ENCODE results near the gene RAP1B. TPM values are rescaled to one million over a fixed set of nuclear protein-coding genes. Genes with fewer than 3 reads are reported as not detected.

RAP1B gene
- total and polyA plus RNA-seq, 3 donors from 2014 or later: 133 to 200 (median 190) TPM

- Histone ChIP-seq H3K9me3 (no peaks in the 10 kb centered on the region), H3K27me3 (no peaks in the 10 kb centered on the region), H3K36me3 (ENCODE audit: low read depth, missing control alignments) (no peaks in the 10 kb centered on the region), H3K4me1 (peaks cover 10% of the 10 kb centered on the region), H3K27ac (no peak overlapping the region), H3K4me3 (no peak overlapping the region)
- no peak for DNase-seq
- intact Hi-C loops (cut with DNase I; ENCODE audit: low total_unique reads): no loop called here
- TF ChIP-seq POLR2A (IDR thresholded peaks at IDR 0.05) (no peak), CTCF (IDR thresholded peaks at IDR 0.05) (no peak)
These were observed 18.0 kb downstream of the RAP1B start for GRCh38 chr12:68628698-68629097.

DNA sequence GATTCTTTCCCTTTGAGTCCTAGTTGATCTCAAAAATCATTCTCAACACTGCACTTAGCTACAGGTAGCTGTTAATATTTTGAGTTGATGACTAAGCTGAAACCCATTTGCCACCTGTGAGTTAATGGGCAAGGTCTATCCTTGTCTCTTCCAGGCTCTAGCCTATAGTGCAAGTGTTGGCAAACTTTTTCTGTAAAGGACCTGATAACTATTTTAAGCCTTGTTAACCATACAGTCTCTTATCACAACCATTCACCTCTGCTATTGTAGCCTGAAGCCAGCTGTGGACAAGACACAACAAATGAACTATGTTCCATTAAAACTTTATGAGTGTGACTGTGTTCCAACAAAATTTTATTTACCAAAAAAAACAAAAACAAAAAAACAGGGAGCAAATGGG is 19.4 kb downstream of the RAP1B start:
- no peak for DNase-seq
- TF ChIP-seq POLR2A (IDR thresholded peaks at IDR 0.05): no peak
- no peak for TF ChIP-seq CTCF (IDR thresholded peaks at IDR 0.05)
- no peak overlapping the region for H3K4me3 ChIP-seq
- H3K27me3 ChIP-seq: no peaks in the 10 kb centered on the region
- peaks cover 9% of the 10 kb centered on the region for H3K4me1 ChIP-seq
- H3K27ac ChIP-seq: no peak overlapping the region
- no peaks in the 10 kb centered on the region for H3K36me3 ChIP-seq (ENCODE audit: low read depth, missing control alignments)
- H3K9me3 ChIP-seq: no peaks in the 10 kb centered on the region
- intact Hi-C loops (cut with DNase I; ENCODE audit: low total_unique reads): no loop called here

DNA sequence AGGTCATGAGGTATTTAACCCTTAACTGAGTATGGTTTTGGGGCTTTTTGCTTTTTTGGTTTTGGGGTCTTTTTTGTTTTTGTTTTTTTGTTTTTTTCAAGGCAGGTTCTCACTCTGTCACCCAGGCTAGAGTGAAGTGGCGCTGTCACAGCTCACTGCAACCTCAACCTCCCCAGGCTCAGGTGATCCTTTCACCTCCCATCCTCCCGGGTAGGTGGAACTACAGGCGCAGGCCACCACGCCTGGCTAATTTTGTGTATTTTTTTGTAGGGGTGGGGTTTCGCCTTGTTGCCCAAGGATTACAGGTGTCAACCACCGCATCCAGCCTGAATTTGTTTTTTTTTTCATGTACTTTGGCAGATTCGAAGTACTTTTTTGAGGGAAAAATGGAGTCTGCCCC is 19.9 kb downstream of the RAP1B start:
- Histone ChIP-seq H3K27me3 (no peaks in the 10 kb centered on the region), H3K36me3 (ENCODE audit: low read depth, missing control alignments) (no peaks in the 10 kb centered on the region), H3K4me3 (no peak overlapping the region), H3K9me3 (no peaks in the 10 kb centered on the region), H3K27ac (no peak overlapping the region), H3K4me1 (peaks cover 10% of the 10 kb centered on the region)
- no peak for DNase-seq
- 96 to 97% methylated on average over 7 of the region's 7 CpGs for WGBS, 2 donors
- no peak for TF ChIP-seq POLR2A (IDR thresholded peaks at IDR 0.05)
- no peak for TF ChIP-seq CTCF (IDR thresholded peaks at IDR 0.05)
- intact Hi-C loops (cut with DNase I; ENCODE audit: low total_unique reads): no loop called here

- H3K4me1 ChIP-seq: peaks cover 10% of the 10 kb centered on the region
- intact Hi-C loops (cut with DNase I; ENCODE audit: low total_unique reads): no loop called here
- 64 to 69% methylated on average over 3 of the region's 3 CpGs for WGBS, 2 donors
- no peak overlapping the region for H3K27ac ChIP-seq
- TF ChIP-seq POLR2A (IDR thresholded peaks at IDR 0.05): no peak
- TF ChIP-seq CTCF (IDR thresholded peaks at IDR 0.05): no peak
- H3K9me3 ChIP-seq: no peaks in the 10 kb centered on the region
- DNase-seq: no peak
- H3K4me3 ChIP-seq: no peak overlapping the region
- no peaks in the 10 kb centered on the region for H3K36me3 ChIP-seq (ENCODE audit: low read depth, missing control alignments)
- H3K27me3 ChIP-seq: no peaks in the 10 kb centered on the region
These were observed 20.5 kb downstream of the RAP1B start for GRCh38 chr12:68631227-68631626.

GRCh38 chr12:68632486-68632885 is 21.8 kb downstream of the RAP1B start:
- no peaks in the 10 kb centered on the region for H3K9me3 ChIP-seq
- no peak overlapping the region for H3K27ac ChIP-seq
- no peak for DNase-seq
- intact Hi-C loops (cut with DNase I; ENCODE audit: low total_unique reads): no loop called here
- no peaks in the 10 kb centered on the region for H3K36me3 ChIP-seq (ENCODE audit: low read depth, missing control alignments)
- TF ChIP-seq CTCF (IDR thresholded peaks at IDR 0.05) (no peak), POLR2A (IDR thresholded peaks at IDR 0.05) (no peak)
- H3K4me1 ChIP-seq: peaks cover 10% of the 10 kb centered on the region
- no peaks in the 10 kb centered on the region for H3K27me3 ChIP-seq
- no peak overlapping the region for H3K4me3 ChIP-seq
